ENCODE data around the gene PTPRK. TPM values are rescaled to one million over a fixed set of nuclear protein-coding genes. Genes with fewer than 3 reads are reported as not detected.
A peak's percentile ranks its signal among the peaks of the same experiment; 100 is the strongest.
"Not testable (repeated sequence)": the region's sequence is repeated elsewhere in the genome, so short reads cannot be mapped to it uniquely, and the experiment has no call there.

PTPRK gene
- polyA plus RNA-seq, 1 donor from 2014 or later, result 10.2 TPM

DNA sequence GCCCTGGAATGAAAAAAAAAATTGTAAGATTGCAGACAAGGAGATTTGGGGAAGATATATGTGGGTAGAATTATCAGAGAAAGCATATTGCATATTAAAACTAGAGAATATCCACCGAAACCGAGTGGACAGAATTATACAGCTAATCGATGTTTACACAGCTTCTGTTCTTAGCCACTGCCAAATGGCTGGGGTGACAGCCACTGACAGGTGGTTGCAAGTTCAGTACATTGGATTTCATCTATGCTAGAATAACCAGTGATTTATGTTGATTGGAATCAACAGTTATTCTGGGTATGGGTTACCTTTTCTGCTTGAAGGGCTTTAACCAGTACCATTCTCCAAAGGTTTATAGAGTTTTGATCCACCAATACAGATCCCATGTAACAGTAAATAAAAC, 571.1 kb downstream of the PTPRK start:
- H3K27me3 Mint-ChIP-seq, result no peaks in the 10 kb centered on the region
- no peak overlapping the region for H3K27ac Mint-ChIP-seq
- H3K4me1 Mint-ChIP-seq, result peaks cover 0 to 10% (median 2%) of the 10 kb centered on the region in 3 donors
- peaks cover 0 to 6% (median 2%) of the 10 kb centered on the region in 3 donors for H3K9me3 Mint-ChIP-seq
- no peak overlapping the region for H3K4me3 Mint-ChIP-seq
- no peaks in the 10 kb centered on the region for H3K36me3 Mint-ChIP-seq

- no peaks in the 10 kb centered on the region for H3K36me3 Mint-ChIP-seq
- no peaks in the 10 kb centered on the region for H3K27me3 Mint-ChIP-seq
- peak overlapping the region in 1 of 3 donors; percentile 32 for H3K27ac Mint-ChIP-seq
- H3K9me3 Mint-ChIP-seq, result peaks cover 0 to 6% (median 2%) of the 10 kb centered on the region in 3 donors
- no peak overlapping the region for H3K4me3 Mint-ChIP-seq
- H3K4me1 Mint-ChIP-seq, result peaks cover 0 to 6% (median 2%) of the 10 kb centered on the region in 3 donors
Observed at GRCh38 chr6:127946388-127946787, 574.0 kb downstream of the PTPRK start.

DNA sequence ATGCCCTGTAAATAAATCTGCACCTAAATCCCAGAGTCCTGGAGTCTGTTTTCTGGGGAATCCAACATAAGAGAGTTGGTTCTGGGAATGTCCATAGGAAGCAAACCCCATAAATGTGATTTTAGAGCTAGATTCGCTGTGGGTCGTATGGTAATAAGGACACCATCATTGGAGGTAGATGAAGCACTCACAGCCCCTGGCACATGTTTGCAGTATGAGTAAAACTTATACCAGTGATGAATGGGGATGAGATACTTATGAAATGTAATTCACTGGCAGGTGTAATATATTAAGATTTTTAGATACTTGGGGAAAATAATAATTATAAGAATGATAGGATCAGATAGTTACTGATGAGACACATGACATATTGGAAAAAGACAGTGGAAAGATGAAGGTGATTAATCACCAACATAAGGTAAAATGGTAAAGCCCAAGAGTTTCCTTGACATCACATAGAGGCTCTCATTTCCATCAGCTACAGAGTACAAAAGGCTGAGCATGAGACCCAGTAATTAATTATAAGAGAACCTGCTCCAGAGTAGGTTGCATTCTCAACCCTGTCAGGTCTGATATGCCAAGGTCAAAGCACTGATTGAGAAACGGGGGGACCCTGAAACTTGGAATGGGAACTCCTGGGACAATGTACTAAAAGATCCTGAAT, 574.8 kb downstream of the PTPRK start:
- Mint-ChIP-seq H3K9me3 (peaks cover 0 to 6% (median 2%) of the 10 kb centered on the region in 3 donors), H3K27ac (no peak overlapping the region), H3K27me3 (no peaks in the 10 kb centered on the region), H3K4me3 (no peak overlapping the region), H3K36me3 (no peaks in the 10 kb centered on the region), H3K4me1 (no peaks in the 10 kb centered on the region)

DNA sequence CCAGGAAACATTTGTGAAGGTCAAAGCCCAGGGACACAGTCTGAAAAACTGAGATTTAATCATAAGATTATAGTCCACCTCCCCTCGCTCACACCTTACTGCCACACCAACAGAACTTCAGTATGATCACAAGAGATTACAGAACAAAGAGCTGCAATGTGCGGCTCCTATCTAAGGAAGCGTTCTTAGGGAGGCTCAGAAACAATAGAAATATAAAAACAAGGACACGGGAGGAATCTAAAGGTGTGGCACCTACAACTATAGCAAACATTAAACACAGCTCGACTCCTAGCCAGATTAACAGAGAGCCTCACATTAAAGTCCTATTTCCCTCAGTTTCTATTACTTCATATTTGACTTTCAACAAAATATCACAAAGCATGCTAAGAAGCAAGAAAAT, 579.2 kb downstream of the PTPRK start:
- H3K27me3 Mint-ChIP-seq, result peaks cover 1% of the 10 kb centered on the region
- peaks cover 0 to 3% (median 0%) of the 10 kb centered on the region in 3 donors for H3K9me3 Mint-ChIP-seq
- no peaks in the 10 kb centered on the region for H3K36me3 Mint-ChIP-seq
- H3K27ac Mint-ChIP-seq, result no peak overlapping the region
- no peaks in the 10 kb centered on the region for H3K4me1 Mint-ChIP-seq
- H3K4me3 Mint-ChIP-seq, result no peak overlapping the region

DNA sequence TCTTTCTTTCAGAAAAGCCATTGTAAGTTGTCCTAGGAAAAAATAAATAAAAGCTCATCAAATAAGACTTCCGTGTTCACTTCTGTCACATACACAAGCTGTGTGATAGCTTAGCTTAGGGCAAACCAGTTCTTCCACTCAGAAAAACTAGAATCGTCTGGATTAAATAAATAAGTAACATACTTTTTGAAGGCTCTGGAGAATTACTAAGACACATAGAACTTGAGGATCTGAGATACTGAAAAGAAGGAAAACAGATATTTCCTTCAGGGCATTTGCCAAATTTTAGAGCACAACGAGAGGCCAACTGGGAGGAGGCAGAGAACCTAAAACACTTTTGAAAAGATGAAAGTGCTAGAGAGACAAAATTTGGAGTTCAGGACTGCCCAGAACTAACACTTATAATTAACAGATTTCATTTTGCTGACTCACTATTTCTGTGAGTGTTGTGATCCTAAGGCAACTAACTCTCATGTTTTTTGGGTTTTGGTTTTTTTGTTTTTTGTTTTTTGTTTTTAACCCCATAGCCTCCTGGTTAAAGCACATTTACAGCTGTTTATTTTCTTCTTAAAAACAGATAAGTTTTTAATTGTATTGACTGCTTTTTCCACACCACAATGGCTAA, 580.8 kb downstream of the PTPRK start:
- no peaks in the 10 kb centered on the region for H3K4me1 Mint-ChIP-seq
- no peaks in the 10 kb centered on the region for H3K9me3 Mint-ChIP-seq
- no peak overlapping the region for H3K4me3 Mint-ChIP-seq
- no peaks in the 10 kb centered on the region for H3K36me3 Mint-ChIP-seq
- H3K27ac Mint-ChIP-seq, result no peak overlapping the region
- peaks cover 1% of the 10 kb centered on the region for H3K27me3 Mint-ChIP-seq

DNA sequence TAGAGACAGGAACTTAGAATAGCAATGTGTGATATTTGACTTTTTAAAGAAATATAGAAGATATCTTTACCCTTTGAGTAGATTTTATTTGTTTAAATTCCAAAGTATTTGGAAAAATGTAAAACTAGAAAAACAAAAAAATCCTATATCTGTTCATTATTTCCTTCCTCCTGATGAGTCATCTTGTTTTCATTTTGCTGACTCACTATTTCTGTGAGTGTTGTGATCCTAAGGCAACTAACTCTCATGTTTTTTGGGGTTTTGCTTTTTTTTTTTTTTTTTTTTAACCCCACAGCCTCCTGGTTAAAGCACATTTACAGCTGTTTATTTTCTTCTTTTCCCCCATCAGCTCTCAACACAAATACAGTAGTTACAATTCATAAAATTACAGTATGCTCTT, 581.7 kb downstream of the PTPRK start:
- Mint-ChIP-seq H3K9me3 (no peaks in the 10 kb centered on the region), H3K27me3 (peaks cover 1% of the 10 kb centered on the region), H3K4me3 (no peak overlapping the region), H3K27ac (no peak overlapping the region), H3K36me3 (no peaks in the 10 kb centered on the region), H3K4me1 (peaks cover 0 to 3% (median 0%) of the 10 kb centered on the region in 3 donors)

GRCh38 chr6:127937747-127938146, 582.7 kb downstream of the PTPRK start:
- Mint-ChIP-seq H3K27ac (no peak overlapping the region), H3K4me3 (no peak overlapping the region), H3K36me3 (no peaks in the 10 kb centered on the region), H3K27me3 (peaks cover 1% of the 10 kb centered on the region), H3K9me3 (peaks cover 0 to 6% (median 0%) of the 10 kb centered on the region in 3 donors), H3K4me1 (peaks cover 0 to 3% (median 0%) of the 10 kb centered on the region in 3 donors)

DNA sequence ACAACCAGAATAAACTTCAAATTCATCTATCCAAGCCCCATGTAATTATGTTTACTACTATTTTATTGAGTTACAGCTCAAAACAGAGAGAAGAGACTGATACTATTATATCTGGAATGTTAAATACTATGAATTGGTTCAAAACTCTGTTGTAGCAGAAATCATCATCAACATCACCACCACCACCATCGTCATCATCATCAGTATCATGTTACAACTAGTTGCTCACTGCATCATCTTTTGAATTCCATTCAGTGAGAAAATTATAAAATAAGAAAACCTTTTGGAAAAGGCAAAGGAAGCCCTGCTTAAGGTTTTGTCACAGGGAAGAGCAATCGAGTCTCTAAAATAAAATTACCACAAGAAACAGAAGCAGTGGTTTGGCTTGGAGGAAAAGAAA, 583.3 kb downstream of the PTPRK start:
- Mint-ChIP-seq H3K4me3 (no peak overlapping the region), H3K36me3 (no peaks in the 10 kb centered on the region), H3K27me3 (peaks cover 1% of the 10 kb centered on the region), H3K27ac (no peak overlapping the region), H3K9me3 (peaks cover 0 to 11% (median 0%) of the 10 kb centered on the region in 3 donors), H3K4me1 (peaks cover 0 to 3% (median 0%) of the 10 kb centered on the region in 3 donors)

GRCh38 chr6:127934956-127935355, 585.4 kb downstream of the PTPRK start:
- peaks cover 1% of the 10 kb centered on the region for H3K27me3 Mint-ChIP-seq
- H3K27ac Mint-ChIP-seq, result no peak overlapping the region
- H3K36me3 Mint-ChIP-seq, result no peaks in the 10 kb centered on the region
- peaks cover 0 to 11% (median 0%) of the 10 kb centered on the region in 3 donors for H3K9me3 Mint-ChIP-seq
- no peak overlapping the region for H3K4me3 Mint-ChIP-seq
- H3K4me1 Mint-ChIP-seq, result peaks cover 0 to 3% (median 0%) of the 10 kb centered on the region in 3 donors

DNA sequence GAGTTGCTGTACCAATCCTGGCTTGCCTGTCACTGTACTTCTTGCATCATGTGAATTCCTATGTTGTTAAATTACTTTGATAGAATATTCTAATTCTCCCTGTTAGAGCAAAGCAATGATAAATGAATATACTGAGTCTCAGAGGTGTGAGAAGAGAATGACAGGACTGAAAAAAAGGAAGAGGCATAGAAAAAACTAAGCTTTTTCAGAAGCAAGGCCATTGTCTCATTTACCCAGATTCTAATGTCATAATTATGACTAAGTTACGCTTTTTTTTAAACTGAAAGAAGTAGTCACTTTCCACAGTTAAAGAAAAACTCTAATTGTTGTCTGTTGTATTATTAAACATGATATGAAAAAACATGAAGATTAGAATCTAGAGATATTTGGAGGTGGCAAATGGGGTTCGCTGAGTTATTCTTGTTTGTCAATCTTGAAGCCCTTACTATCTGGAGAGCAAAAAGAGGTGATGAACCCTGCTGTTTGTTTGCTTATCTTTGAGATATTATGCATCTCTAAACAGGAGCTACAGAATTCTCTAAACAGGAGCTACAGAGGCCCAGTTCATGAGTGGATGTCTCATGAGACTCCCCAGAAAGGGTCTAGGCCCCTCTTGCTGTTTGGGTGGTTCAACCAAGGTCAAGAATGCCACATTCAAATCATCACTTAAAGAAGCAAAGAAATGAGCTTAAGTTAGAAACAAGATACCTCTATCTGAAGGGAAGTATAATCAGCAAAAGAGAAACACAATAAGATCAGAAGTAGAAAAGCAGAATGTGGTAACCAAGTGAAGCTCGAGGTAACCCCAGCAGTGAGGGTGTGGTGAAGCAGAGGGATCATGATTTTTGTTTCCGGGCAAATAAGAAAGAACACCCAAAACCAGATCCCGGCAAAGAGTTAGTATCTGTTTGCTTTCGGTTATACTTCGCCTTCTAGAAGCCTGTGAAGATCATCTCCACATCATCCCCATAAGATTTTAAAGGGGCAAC, 586.3 kb downstream of the PTPRK start:
- H3K27ac Mint-ChIP-seq, result no peak overlapping the region
- no peaks in the 10 kb centered on the region for H3K36me3 Mint-ChIP-seq
- H3K9me3 Mint-ChIP-seq, result peaks cover 0 to 11% (median 0%) of the 10 kb centered on the region in 3 donors
- H3K27me3 Mint-ChIP-seq, result peaks cover 1% of the 10 kb centered on the region
- peaks cover 0 to 3% (median 0%) of the 10 kb centered on the region in 3 donors for H3K4me1 Mint-ChIP-seq
- no peak overlapping the region for H3K4me3 Mint-ChIP-seq

DNA sequence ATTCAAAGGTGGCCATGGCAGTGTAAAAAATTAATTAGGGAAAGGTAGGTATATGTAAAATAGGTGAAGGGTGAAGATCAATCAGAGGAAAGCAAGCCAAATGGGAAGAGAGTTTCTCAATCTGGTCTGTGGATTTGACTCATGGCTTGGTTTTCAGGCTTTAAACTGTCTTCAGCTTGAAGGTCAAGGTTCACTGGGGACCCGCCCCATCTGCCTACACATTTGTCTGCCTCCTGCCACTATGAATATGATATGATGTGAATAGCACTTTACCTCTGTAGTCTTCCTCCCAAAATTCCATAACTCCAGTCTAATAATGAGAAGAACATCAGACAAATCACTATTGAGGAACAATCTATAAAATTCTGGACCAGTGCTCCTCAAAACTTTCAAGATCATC, 587.3 kb downstream of the PTPRK start:
- Mint-ChIP-seq H3K4me3 (no peak overlapping the region), H3K27ac (no peak overlapping the region), H3K9me3 (peaks cover 0 to 17% (median 3%) of the 10 kb centered on the region in 3 donors), H3K36me3 (no peaks in the 10 kb centered on the region), H3K4me1 (peaks cover 0 to 3% (median 0%) of the 10 kb centered on the region in 3 donors), H3K27me3 (no peaks in the 10 kb centered on the region)

GRCh38 chr6:127932708-127933107, 587.7 kb downstream of the PTPRK start:
- Mint-ChIP-seq H3K4me3 (no peak overlapping the region), H3K36me3 (no peaks in the 10 kb centered on the region), H3K27me3 (no peaks in the 10 kb centered on the region), H3K27ac (no peak overlapping the region), H3K9me3 (peaks cover 0 to 17% (median 4%) of the 10 kb centered on the region in 3 donors), H3K4me1 (peaks cover 0 to 3% (median 0%) of the 10 kb centered on the region in 3 donors)

DNA sequence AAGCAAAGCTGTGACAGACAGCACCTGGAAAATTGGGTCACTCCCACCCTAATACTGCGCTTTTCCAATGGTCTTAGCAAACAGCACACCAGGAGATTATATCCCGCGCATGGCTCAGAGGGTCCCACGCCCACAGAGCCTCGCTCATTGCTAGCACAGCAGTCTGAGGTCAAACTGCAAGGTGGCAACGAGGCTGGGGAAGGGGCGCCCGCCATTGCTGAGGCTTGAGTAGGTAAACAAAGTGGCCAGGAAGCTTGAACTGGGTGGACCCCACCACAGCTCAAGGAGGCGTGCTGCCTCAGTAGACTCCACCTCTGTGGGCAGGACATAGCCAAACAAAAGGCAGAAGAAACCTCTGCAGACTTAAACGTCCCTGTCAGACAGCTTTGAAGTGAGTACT, 594.0 kb downstream of the PTPRK start:
- H3K4me1 Mint-ChIP-seq, H3K36me3 Mint-ChIP-seq, H3K27me3 Mint-ChIP-seq, H3K27ac Mint-ChIP-seq, H3K4me3 Mint-ChIP-seq: not testable (repeated sequence)
- peaks cover 1 to 10% (median 9%) of the 10 kb centered on the region in 3 donors for H3K9me3 Mint-ChIP-seq

- Mint-ChIP-seq H3K9me3 (peaks cover 1 to 10% (median 9%) of the 10 kb centered on the region in 3 donors), H3K36me3 (no peaks in the 10 kb centered on the region), H3K4me1 (no peaks in the 10 kb centered on the region), H3K27me3 (no peaks in the 10 kb centered on the region), H3K4me3 (no peak overlapping the region), H3K27ac (no peak overlapping the region)
Observed at GRCh38 chr6:127924440-127924839, 596.0 kb downstream of the PTPRK start.

GRCh38 chr6:127924031-127924430, 596.4 kb downstream of the PTPRK start:
- Mint-ChIP-seq H3K36me3 (no peaks in the 10 kb centered on the region), H3K27me3 (no peaks in the 10 kb centered on the region), H3K27ac (no peak overlapping the region), H3K4me3 (no peak overlapping the region), H3K9me3 (peaks cover 1 to 10% (median 8%) of the 10 kb centered on the region in 3 donors), H3K4me1 (no peaks in the 10 kb centered on the region)
